ENCODE data around the gene ZNF407.

The ZNF407 gene

GRCh38 chr18:74897971-74898657 is 300.4 kb downstream of the ZNF407 start:
- no peak for TF ChIP-seq CTCF (IDR thresholded peaks at IDR 0.05; ENCODE audit: control insufficient read depth, insufficient read depth, low read depth, low read length, missing control alignments)
- DNase-seq (ENCODE audit: low read depth) = peak; percentile 31

GRCh38 chr18:74898965-74899364 is 301.3 kb downstream of the ZNF407 start:
- no peak for DNase-seq (ENCODE audit: low read depth)
- no peak overlapping the region for H3K4me3 ChIP-seq (ENCODE audit: control insufficient read depth, low read depth, low read length)
- TF ChIP-seq CTCF (IDR thresholded peaks at IDR 0.05; ENCODE audit: control insufficient read depth, insufficient read depth, low read depth, low read length, missing control alignments) = no peak

More at GRCh38 chr18:74897971-74898657, 300.4 kb downstream of the ZNF407 start:
- H3K4me3 ChIP-seq (ENCODE audit: control insufficient read depth, low read depth, low read length) = no peak overlapping the region

GRCh38 chr18:74899554-74899953 is 301.9 kb downstream of the ZNF407 start:
- DNase-seq (ENCODE audit: low read depth) = no peak
- TF ChIP-seq CTCF (IDR thresholded peaks at IDR 0.05; ENCODE audit: control insufficient read depth, insufficient read depth, low read depth, low read length, missing control alignments) = no peak
- no peak overlapping the region for H3K4me3 ChIP-seq (ENCODE audit: control insufficient read depth, low read depth, low read length)

- DNase-seq (ENCODE audit: low read depth) = no peak
- H3K4me3 ChIP-seq (ENCODE audit: control insufficient read depth, low read depth, low read length) = no peak overlapping the region
- TF ChIP-seq CTCF (IDR thresholded peaks at IDR 0.05; ENCODE audit: control insufficient read depth, insufficient read depth, low read depth, low read length, missing control alignments) = no peak
These were observed 303.9 kb downstream of the ZNF407 start for GRCh38 chr18:74901362-74902146.

- no peak overlapping the region for H3K4me3 ChIP-seq (ENCODE audit: control insufficient read depth, low read depth, low read length)
- DNase-seq (ENCODE audit: low read depth) = no peak
- no peak for TF ChIP-seq CTCF (IDR thresholded peaks at IDR 0.05; ENCODE audit: control insufficient read depth, insufficient read depth, low read depth, low read length, missing control alignments)
These were observed 304.4 kb downstream of the ZNF407 start for GRCh38 chr18:74902147-74902455.

GRCh38 chr18:74905247-74905646 is 307.6 kb downstream of the ZNF407 start:
- no peak for TF ChIP-seq CTCF (IDR thresholded peaks at IDR 0.05; ENCODE audit: control insufficient read depth, insufficient read depth, low read depth, low read length, missing control alignments)
- no peak for DNase-seq (ENCODE audit: low read depth)
- H3K4me3 ChIP-seq (ENCODE audit: control insufficient read depth, low read depth, low read length) = no peak overlapping the region
